Suprapubic skin (tissue), 4 donors: ENCODE results near the gene SPOCD1. TPM values are rescaled to one million over a fixed set of nuclear protein-coding genes. Genes with fewer than 3 reads are reported as not detected.

Experiments used
- DNase-seq, 2 donors: peaks; one replicate each; pipeline ENCODE4 v3.0.0-alpha.2; 2019; ENCODE audit warnings: low spot score in 2 of 2
- H3K27ac ChIP-seq: fragments of 200-600 bp; sonication (generic); one replicate; pipeline ENCODE4 v1.5.1; 2019
- H3K27me3 ChIP-seq: fragments of 200-600 bp; sonication (generic); one replicate; pipeline ENCODE4 v1.5.1; 2019
- H3K36me3 ChIP-seq: fragments of 200-600 bp; sonication (generic); one replicate; pipeline ENCODE4 v1.5.1; 2019
- H3K4me1 ChIP-seq: fragments of 200-600 bp; sonication (generic); one replicate; pipeline ENCODE4 v1.5.1; 2019
- H3K4me3 ChIP-seq: fragments of 200-600 bp; sonication (generic); one replicate; pipeline ENCODE4 v1.5.1; 2019; ENCODE audit warnings: mild to moderate bottlenecking
- H3K9me3 ChIP-seq: fragments of 200-600 bp; sonication (generic); one replicate; pipeline ENCODE4 v1.5.1; 2019
- EP300 ChIP-seq: sonication (generic); formaldehyde crosslinking; IDR thresholded peaks from one replicate; pipeline ENCODE4 v1.6.1; 2017; ENCODE audit warnings: antibody characterized with exemption
- POLR2A ChIP-seq, 2 donors: fragments of 450-650 bp; IDR thresholded peaks; one replicate each; pipeline ENCODE4 v1.6.1; 2017; ENCODE audit warnings: antibody characterized with exemption in 2 of 2, mild to moderate bottlenecking in 2 of 2, moderate library complexity in 2 of 2
- POLR2AphosphoS5 ChIP-seq, 3 donors: sonication (generic); formaldehyde crosslinking; IDR thresholded peaks; one replicate each; pipeline ENCODE4 v1.6.1; 2017; ENCODE audit warnings: antibody characterized with exemption in 3 of 3
- WGBS: methylation state at CpG from one replicate; pipeline ENCODE4 v1.1.5; 2018; 5-methylcytosine and 5-hydroxymethylcytosine counted together
- total RNA-seq, 4 donors: library from RNA; depleted of rRNA; stranded (reverse); fragments of >200 nt; gene quantifications; one replicate each; pipeline ENCODE4 v1.1.0, GENCODE V29; 2016
- TF ChIP-seq, protein P1 (sequence below), 2 donors: fragments of 200-600 bp in 1 of 2; fragments of 450-650 bp in 1 of 2; sonication (generic) in 1 of 2; IDR thresholded peaks; one replicate each; pipeline ENCODE4 v1.5.1; 2016 to 2019; ENCODE audit warnings: antibody characterized with exemption in 2 of 2, mild to moderate bottlenecking in 1 of 2, moderate library complexity in 1 of 2

Gene SPOCD1
- total RNA-seq, 4 donors from 2014 or later, result 3.2 TPM; not detected in 3

- Histone ChIP-seq H3K4me1 (peaks cover 12% of the 10 kb centered on the region), H3K9me3 (no peaks in the 10 kb centered on the region), H3K36me3 (no peaks in the 10 kb centered on the region), H3K27me3 (no peaks in the 10 kb centered on the region), H3K27ac (no peak overlapping the region), H3K4me3 (no peak overlapping the region)
- 84% methylated on average over 2 of the region's 7 CpGs for whole genome bisulfite sequencing
- peak in 1 of 2 donors; percentile 52 for DNase-seq
- TF ChIP-seq POLR2AphosphoS5 (IDR thresholded peaks at IDR 0.05) (no peak), EP300 (no peak)
- TF ChIP-seq, protein P1, sequence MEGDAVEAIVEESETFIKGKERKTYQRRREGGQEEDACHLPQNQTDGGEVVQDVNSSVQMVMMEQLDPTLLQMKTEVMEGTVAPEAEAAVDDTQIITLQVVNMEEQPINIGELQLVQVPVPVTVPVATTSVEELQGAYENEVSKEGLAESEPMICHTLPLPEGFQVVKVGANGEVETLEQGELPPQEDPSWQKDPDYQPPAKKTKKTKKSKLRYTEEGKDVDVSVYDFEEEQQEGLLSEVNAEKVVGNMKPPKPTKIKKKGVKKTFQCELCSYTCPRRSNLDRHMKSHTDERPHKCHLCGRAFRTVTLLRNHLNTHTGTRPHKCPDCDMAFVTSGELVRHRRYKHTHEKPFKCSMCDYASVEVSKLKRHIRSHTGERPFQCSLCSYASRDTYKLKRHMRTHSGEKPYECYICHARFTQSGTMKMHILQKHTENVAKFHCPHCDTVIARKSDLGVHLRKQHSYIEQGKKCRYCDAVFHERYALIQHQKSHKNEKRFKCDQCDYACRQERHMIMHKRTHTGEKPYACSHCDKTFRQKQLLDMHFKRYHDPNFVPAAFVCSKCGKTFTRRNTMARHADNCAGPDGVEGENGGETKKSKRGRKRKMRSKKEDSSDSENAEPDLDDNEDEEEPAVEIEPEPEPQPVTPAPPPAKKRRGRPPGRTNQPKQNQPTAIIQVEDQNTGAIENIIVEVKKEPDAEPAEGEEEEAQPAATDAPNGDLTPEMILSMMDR (IDR thresholded peaks at IDR 0.05), result no peak
Observed at GRCh38 chr1:31815307-31815645, 546 bp downstream of the SPOCD1 start.

- no peak overlapping the region for H3K27ac ChIP-seq
- peak in 1 of 2 donors; percentile 60 for DNase-seq
- 78% methylated on average over 9 of the region's 10 CpGs for WGBS
- no peaks in the 10 kb centered on the region for H3K36me3 ChIP-seq
- H3K27me3 ChIP-seq, result no peaks in the 10 kb centered on the region
- no peak overlapping the region for H3K4me3 ChIP-seq
- H3K4me1 ChIP-seq, result peaks cover 12% of the 10 kb centered on the region
- no peaks in the 10 kb centered on the region for H3K9me3 ChIP-seq
- no peak for TF ChIP-seq POLR2AphosphoS5 (IDR thresholded peaks at IDR 0.05)
- no peak for TF ChIP-seq EP300
- TF ChIP-seq, protein P1 (IDR thresholded peaks at IDR 0.05), result no peak
- no peak for TF ChIP-seq POLR2A (IDR thresholded peaks at IDR 0.05)
Observed at GRCh38 chr1:31814631-31815306, 1.1 kb downstream of the SPOCD1 start.

GRCh38 chr1:31814041-31814511, 1.7 kb downstream of the SPOCD1 start:
- peaks cover 12% of the 10 kb centered on the region for H3K4me1 ChIP-seq
- WGBS, result 92% methylated on average over 9 of the region's 11 CpGs
- H3K4me3 ChIP-seq, result no peak overlapping the region
- peak in 1 of 2 donors; percentile 52 for DNase-seq
- TF ChIP-seq, protein P1 (IDR thresholded peaks at IDR 0.05), result no peak
- no peak overlapping the region for H3K27ac ChIP-seq
- no peaks in the 10 kb centered on the region for H3K36me3 ChIP-seq
- no peaks in the 10 kb centered on the region for H3K9me3 ChIP-seq
- H3K27me3 ChIP-seq, result no peaks in the 10 kb centered on the region

DNA sequence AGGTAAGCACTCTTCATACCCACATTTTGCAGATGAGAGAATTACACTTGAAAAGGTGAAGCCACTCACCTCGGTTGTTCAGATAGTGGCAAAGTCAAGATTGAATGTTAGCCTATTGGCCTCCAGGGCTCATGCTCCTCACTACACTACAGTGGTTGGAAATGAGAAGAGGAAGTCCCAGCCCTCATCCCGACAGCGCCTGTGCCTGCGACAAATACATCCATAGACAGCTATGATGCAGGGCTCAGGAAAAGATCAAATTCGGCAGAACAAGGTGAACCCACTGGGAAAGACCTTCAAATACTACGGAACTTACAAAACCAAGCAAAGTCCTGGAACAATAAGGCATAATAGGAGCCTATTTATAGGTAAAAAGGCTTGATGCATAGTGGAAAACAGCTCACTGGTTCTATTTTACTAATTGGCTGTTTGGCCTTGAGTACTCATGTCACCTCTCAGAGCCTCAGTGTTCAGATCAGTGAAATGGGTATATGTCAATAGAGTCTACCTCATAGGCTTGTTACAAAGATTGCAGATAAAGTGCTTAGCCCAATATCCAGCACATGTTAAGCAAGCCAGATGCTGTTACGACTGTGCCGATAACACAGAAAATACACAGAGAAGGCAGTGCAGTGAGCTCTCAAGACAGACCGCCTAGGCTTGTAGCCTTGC, 3.5 kb downstream of the SPOCD1 start:
- Histone ChIP-seq H3K4me1 (peaks cover 12% of the 10 kb centered on the region), H3K36me3 (no peaks in the 10 kb centered on the region), H3K27me3 (no peaks in the 10 kb centered on the region), H3K27ac (no peak overlapping the region), H3K4me3 (no peak overlapping the region), H3K9me3 (no peaks in the 10 kb centered on the region)
- TF ChIP-seq EP300 (no peak), POLR2AphosphoS5 (IDR thresholded peaks at IDR 0.05) (no peak), POLR2A (IDR thresholded peaks at IDR 0.05) (no peak)
- TF ChIP-seq, protein P1 (IDR thresholded peaks at IDR 0.05), result no peak
- DNase-seq, result no peak
- 87% methylated on average over 9 of the region's 9 CpGs for WGBS

DNA sequence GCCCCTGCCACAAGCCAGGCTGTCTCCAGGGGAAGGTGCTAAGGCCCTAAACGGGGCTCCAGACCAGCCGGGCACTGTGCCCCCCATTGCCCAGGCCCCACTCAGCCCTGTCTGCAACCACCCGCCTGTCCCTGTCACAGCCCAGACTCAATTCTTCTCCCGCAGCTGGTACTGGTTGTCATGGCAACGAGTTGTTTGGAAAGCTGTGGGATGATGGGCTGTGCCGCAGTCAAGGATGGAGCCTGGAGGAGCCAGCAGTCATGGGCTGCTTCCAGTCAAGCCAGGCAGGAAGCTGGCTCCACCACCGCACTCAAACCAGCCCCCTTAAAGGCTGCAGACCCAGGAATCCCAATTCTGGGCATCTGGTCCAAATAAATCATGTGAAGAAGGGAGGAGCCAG, 4.2 kb downstream of the SPOCD1 start:
- Histone ChIP-seq H3K9me3 (no peaks in the 10 kb centered on the region), H3K4me1 (peaks cover 12% of the 10 kb centered on the region), H3K4me3 (no peak overlapping the region), H3K27me3 (no peaks in the 10 kb centered on the region), H3K36me3 (no peaks in the 10 kb centered on the region), H3K27ac (no peak overlapping the region)
- 82% methylated on average over 2 of the region's 7 CpGs for WGBS
- peak in 1 of 2 donors; percentile 65 for DNase-seq
- TF ChIP-seq EP300 (no peak), POLR2A (IDR thresholded peaks at IDR 0.05) (no peak), POLR2AphosphoS5 (IDR thresholded peaks at IDR 0.05) (no peak)
- TF ChIP-seq, protein P1 (IDR thresholded peaks at IDR 0.05), result no peak
